GM21723 (cell line): ENCODE data around the gene VSTM2L.

Experiments
- ATAC-seq: cut with Tn5 transposase; IDR thresholded peaks from one replicate; pipeline ENCODE4 v1.9.1; 2021; ENCODE audit warnings: mild to moderate bottlenecking, moderate library complexity; ENCODE audit not compliant: unreplicated experiment

The VSTM2L gene

GRCh38 chr20:37986873-37987601 is 84.1 kb downstream of the VSTM2L start:
- ATAC-seq: no peak

- no peak for ATAC-seq
Measured at GRCh38 chr20:37987602-37988290, 84.8 kb downstream of the VSTM2L start.

- ATAC-seq: no peak
Measured at GRCh38 chr20:37988306-37988954, 85.5 kb downstream of the VSTM2L start.

GRCh38 chr20:37989601-37990295 is 86.8 kb downstream of the VSTM2L start:
- ATAC-seq: no peak

GRCh38 chr20:37990571-37991151 is 87.7 kb downstream of the VSTM2L start:
- ATAC-seq: peak; percentile 90

GRCh38 chr20:37991157-37991866 is 88.4 kb downstream of the VSTM2L start:
- ATAC-seq: no peak

GRCh38 chr20:37991908-37992307 is 89.0 kb downstream of the VSTM2L start:
- no peak for ATAC-seq

GRCh38 chr20:37992802-37993409 is 90.0 kb downstream of the VSTM2L start:
- no peak for ATAC-seq

- ATAC-seq: no peak
Measured at GRCh38 chr20:37994512-37994911, 91.6 kb downstream of the VSTM2L start.
